ENCODE data around the gene THAP7. TPM values are rescaled to one million over a fixed set of nuclear protein-coding genes. Genes with fewer than 3 reads are reported as not detected.

Gene THAP7
- total RNA-seq, 1 experiment from 2014 or later: 38.5 TPM

- Histone ChIP-seq H3K9me3 (ENCODE audit: low read depth, low read length, poor library complexity, severe bottlenecking) (no peaks in the 10 kb centered on the region), H3K4me1 (ENCODE audit: insufficient read depth, low read length, poor library complexity, severe bottlenecking) (no peaks in the 10 kb centered on the region), H3K36me3 (ENCODE audit: insufficient read depth, low read length, poor library complexity, severe bottlenecking) (peaks cover 41% of the 10 kb centered on the region), H3K4me3 (ENCODE audit: low read depth, low read length, poor library complexity, severe bottlenecking) (no peak overlapping the region), H3K27me3 (replicated peaks; ENCODE audit: insufficient read depth, low read depth, low read length, poor library complexity) (no peaks in the 10 kb centered on the region), H3K27ac (ENCODE audit: low read depth, low read length, poor library complexity, severe bottlenecking) (no peak overlapping the region)
- no peak for DNase-seq (ENCODE audit: low spot score)
- intact Hi-C loops (cut with micrococcal nuclease; ENCODE audit: unreplicated experiment): loop anchor here (10.0 kb wide), 2 partner anchors 65 to 145 kb away; no protein-coding TSS in a partner anchor
- no peak for TF ChIP-seq EZH2 (IDR thresholded peaks at IDR 0.05; ENCODE audit: borderline replicate concordance, low read depth, low read length, poor library complexity, severe bottlenecking)
- no TSS peak for BruUV-seq (replicated peaks)
- ChIA-PET CTCF (no interaction called here), POLR2A (ENCODE audit: low non-redundant PET) (interaction anchor here (0.7 kb wide), 1 partner anchor 120 kb away, joined by 3 read pairs; no protein-coding TSS in a partner anchor)
Measured at GRCh38 chr22:20949698-20950183, 52.2 kb downstream of the THAP7 start.

Small RNA genes within 50 kb of the gene (microRNA-seq; reads per million reads assigned to microRNA genes)
- gene MIR649: not detected

Other genes starting within 250 kb of the THAP7 start
- 0.15 and 0.19 TPM in 2 replicates for gene SERPIND1, start 228.0 kb downstream of the THAP7 start, total RNA-seq (2021)
- 71.6 and 74.9 TPM in 2 replicates for gene PI4KA, start 143.3 kb downstream of the THAP7 start, total RNA-seq (2021)
- 34.0 and 35.3 TPM in 2 replicates for gene SNAP29, start 143.1 kb downstream of the THAP7 start, total RNA-seq (2021)
- 79.0 and 82.5 TPM in 2 replicates for gene CRKL, start 84.7 kb downstream of the THAP7 start, total RNA-seq (2021)
- gene AIFM3, start 34.9 kb downstream of the THAP7 start, total RNA-seq (2021): 0.48 TPM in 1 of 2 replicates, not detected in the other
- gene LZTR1, start 19.8 kb downstream of the THAP7 start, total RNA-seq (2021): 54.3 and 64.3 TPM in 2 replicates
- gene P2RX6, start 13.0 kb upstream of the THAP7 start, total RNA-seq (2021): 0.39 and 0.43 TPM in 2 replicates
- gene SLC7A4, start 30.4 kb upstream of the THAP7 start, total RNA-seq (2021): not detected in 2 replicates
- not detected in 2 replicates for gene LRRC74B, start 43.8 kb upstream of the THAP7 start, total RNA-seq (2021)

All from A673 (cell line).